ENCODE data around the gene FAM217A. TPM values are rescaled to one million over a fixed set of nuclear protein-coding genes. Genes with fewer than 3 reads are reported as not detected.

FAM217A gene
- total and polyA plus RNA-seq, 9 of the 15 experiments (the other 6 are each of a cell fraction or from before 2014, with no cell fraction given): not detected

- H2AFZ ChIP-seq (ENCODE audit: low read depth, low read length): peak overlapping the region; percentile 28; the same call in 1 of the 2 replicates
- H3K4me3 ChIP-seq: no peak overlapping the region
- DNase-seq (ENCODE audit: extremely low read depth in 1 of 4, low spot score in 3 of 4) (no peak), FAIRE-seq (no peak), ATAC-seq (no peak)
- H3K79me2 ChIP-seq (ENCODE audit: control insufficient read depth, insufficient read depth, low read length): no peaks in the 10 kb centered on the region
- H3K4me1 ChIP-seq (replicated peaks in 1 of 2; ENCODE audit: control insufficient read depth in 2 of 2, insufficient read depth in 2 of 2, low read length in 2 of 2): peaks cover 0 to 2% of the 10 kb centered on the region in 2 experiments; a peak in 1 of 5 replicates
- H3K9ac ChIP-seq (ENCODE audit: insufficient read depth in 1 of 2, low read depth in 2 of 2, low read length in 2 of 2): no peak overlapping the region
- WGBS (ENCODE audit: insufficient coverage, low coverage, missing lambda C conversion rate): 41% methylated on average over 4 of the region's 4 CpGs
- H3K9me1 ChIP-seq (ENCODE audit: control insufficient read depth, insufficient read depth, low read length): no peaks in the 10 kb centered on the region
- no peaks in the 10 kb centered on the region for H3K36me3 ChIP-seq (ENCODE audit: control insufficient read depth, insufficient read depth, low read length)
- BruUV-seq (replicated peaks): no TSS peak
- intact Hi-C loops (cut with micrococcal nuclease): no loop called here
- no peaks in the 10 kb centered on the region for H4K20me1 ChIP-seq (replicated peaks; ENCODE audit: control insufficient read depth, insufficient read depth, low read length)
- H3K27me3 ChIP-seq (ENCODE audit: control insufficient read depth in 2 of 2, insufficient read depth in 2 of 2, low read length in 2 of 2): no peaks in the 10 kb centered on the region
- TF ChIP-seq, protein P1, sequence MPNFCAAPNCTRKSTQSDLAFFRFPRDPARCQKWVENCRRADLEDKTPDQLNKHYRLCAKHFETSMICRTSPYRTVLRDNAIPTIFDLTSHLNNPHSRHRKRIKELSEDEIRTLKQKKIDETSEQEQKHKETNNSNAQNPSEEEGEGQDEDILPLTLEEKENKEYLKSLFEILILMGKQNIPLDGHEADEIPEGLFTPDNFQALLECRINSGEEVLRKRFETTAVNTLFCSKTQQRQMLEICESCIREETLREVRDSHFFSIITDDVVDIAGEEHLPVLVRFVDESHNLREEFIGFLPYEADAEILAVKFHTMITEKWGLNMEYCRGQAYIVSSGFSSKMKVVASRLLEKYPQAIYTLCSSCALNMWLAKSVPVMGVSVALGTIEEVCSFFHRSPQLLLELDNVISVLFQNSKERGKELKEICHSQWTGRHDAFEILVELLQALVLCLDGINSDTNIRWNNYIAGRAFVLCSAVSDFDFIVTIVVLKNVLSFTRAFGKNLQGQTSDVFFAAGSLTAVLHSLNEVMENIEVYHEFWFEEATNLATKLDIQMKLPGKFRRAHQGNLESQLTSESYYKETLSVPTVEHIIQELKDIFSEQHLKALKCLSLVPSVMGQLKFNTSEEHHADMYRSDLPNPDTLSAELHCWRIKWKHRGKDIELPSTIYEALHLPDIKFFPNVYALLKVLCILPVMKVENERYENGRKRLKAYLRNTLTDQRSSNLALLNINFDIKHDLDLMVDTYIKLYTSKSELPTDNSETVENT (CRISPR knock-in tag; IDR thresholded peaks at IDR 0.05): no peak
- TF ChIP-seq HNRNPH1 (optimal IDR thresholded peaks at IDR 0.05; ENCODE audit: low read depth, low read length): no peak
- in situ Hi-C loops (cut with MboI): no loop called here
- H3K4me2 ChIP-seq (ENCODE audit: insufficient read depth, low read length): no peak overlapping the region
- no peaks in the 10 kb centered on the region for H3K9me3 ChIP-seq (replicated peaks; ENCODE audit: control insufficient read depth, insufficient read depth, low read depth, low read length)
- ChIA-PET POLR2A (interaction anchor here (0.7 to 0.8 kb wide), 2 partner anchors 25 to 28 kb away, joined by 3 read pairs; no protein-coding TSS in a partner anchor), CTCF (ENCODE audit: low intra/inter-chr PET ratio) (no interaction called here)
- no peak overlapping the region for H3K27ac ChIP-seq (ENCODE audit: extremely low read depth, low read depth, low read length)
Measured at GRCh38 chr6:4071330-4071729, 7.6 kb downstream of the FAM217A start.

- Histone ChIP-seq H3K4me3 (no peak overlapping the region), H4K20me1 (replicated peaks; ENCODE audit: control insufficient read depth, insufficient read depth, low read length) (no peaks in the 10 kb centered on the region), H3K27ac (ENCODE audit: extremely low read depth, low read depth, low read length) (no peak overlapping the region), H3K9me3 (replicated peaks; ENCODE audit: control insufficient read depth, insufficient read depth, low read depth, low read length) (no peaks in the 10 kb centered on the region), H3K79me2 (ENCODE audit: control insufficient read depth, insufficient read depth, low read length) (no peaks in the 10 kb centered on the region), H3K4me2 (ENCODE audit: insufficient read depth, low read length) (no peak overlapping the region), H3K4me1 (replicated peaks in 1 of 2; ENCODE audit: control insufficient read depth in 2 of 2, insufficient read depth in 2 of 2, low read length in 2 of 2) (peaks cover 0 to 2% of the 10 kb centered on the region in 2 experiments; a peak in 1 of 5 replicates), H3K9ac (ENCODE audit: insufficient read depth in 1 of 2, low read depth in 2 of 2, low read length in 2 of 2) (no peak overlapping the region), H3K27me3 (ENCODE audit: control insufficient read depth in 2 of 2, insufficient read depth in 2 of 2, low read length in 2 of 2) (no peaks in the 10 kb centered on the region), H3K9me1 (ENCODE audit: control insufficient read depth, insufficient read depth, low read length) (no peaks in the 10 kb centered on the region), H2AFZ (ENCODE audit: low read depth, low read length) (no peak overlapping the region), H3K36me3 (ENCODE audit: control insufficient read depth, insufficient read depth, low read length) (peaks cover 14% of the 10 kb centered on the region; the same call in 2 of the 3 replicates)
- ChIA-PET CTCF (ENCODE audit: low intra/inter-chr PET ratio) (no interaction called here), POLR2A (interaction anchor here (1.2 to 1.3 kb wide), 2 partner anchors 16 to 17 kb away, joined by 3 to 4 read pairs; no protein-coding TSS in a partner anchor)
- WGBS (ENCODE audit: insufficient coverage, low coverage, missing lambda C conversion rate): 1% methylated on average over 6 of the region's 6 CpGs
- peak in 1 of 4 experiments; percentile 17 for DNase-seq (ENCODE audit: extremely low read depth in 1 of 4, low spot score in 3 of 4)
- ATAC-seq: no peak; the same call in 2 of the 3 replicates
- no TSS peak for BruUV-seq (replicated peaks)
- no peak for FAIRE-seq
- intact Hi-C loops (cut with micrococcal nuclease) (no loop called here), in situ Hi-C loops (cut with MboI) (no loop called here)
- TF ChIP-seq ZNF766 (CRISPR knock-in tag; conservative IDR thresholded peaks at IDR 0.05): peak; percentile 61; the same call in 1 of the 2 replicates
- TF ChIP-seq ZFP36 (IDR thresholded peaks at IDR 0.05; ENCODE audit: low read depth, low read length, partially characterized antibody): no peak
- no peak for TF ChIP-seq TCF7 (IDR thresholded peaks at IDR 0.05; ENCODE audit: borderline replicate concordance)
- TF ChIP-seq, protein P2, sequence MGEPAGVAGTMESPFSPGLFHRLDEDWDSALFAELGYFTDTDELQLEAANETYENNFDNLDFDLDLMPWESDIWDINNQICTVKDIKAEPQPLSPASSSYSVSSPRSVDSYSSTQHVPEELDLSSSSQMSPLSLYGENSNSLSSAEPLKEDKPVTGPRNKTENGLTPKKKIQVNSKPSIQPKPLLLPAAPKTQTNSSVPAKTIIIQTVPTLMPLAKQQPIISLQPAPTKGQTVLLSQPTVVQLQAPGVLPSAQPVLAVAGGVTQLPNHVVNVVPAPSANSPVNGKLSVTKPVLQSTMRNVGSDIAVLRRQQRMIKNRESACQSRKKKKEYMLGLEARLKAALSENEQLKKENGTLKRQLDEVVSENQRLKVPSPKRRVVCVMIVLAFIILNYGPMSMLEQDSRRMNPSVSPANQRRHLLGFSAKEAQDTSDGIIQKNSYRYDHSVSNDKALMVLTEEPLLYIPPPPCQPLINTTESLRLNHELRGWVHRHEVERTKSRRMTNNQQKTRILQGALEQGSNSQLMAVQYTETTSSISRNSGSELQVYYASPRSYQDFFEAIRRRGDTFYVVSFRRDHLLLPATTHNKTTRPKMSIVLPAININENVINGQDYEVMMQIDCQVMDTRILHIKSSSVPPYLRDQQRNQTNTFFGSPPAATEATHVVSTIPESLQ (CRISPR knock-in tag; IDR thresholded peaks at IDR 0.05): no peak
- TF ChIP-seq, protein P3, sequence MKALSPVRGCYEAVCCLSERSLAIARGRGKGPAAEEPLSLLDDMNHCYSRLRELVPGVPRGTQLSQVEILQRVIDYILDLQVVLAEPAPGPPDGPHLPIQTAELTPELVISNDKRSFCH (CRISPR knock-in tag; IDR thresholded peaks at IDR 0.05): no peak
- TF ChIP-seq, protein P3 (tag; IDR thresholded peaks at IDR 0.05): no peak
- no peak for TF ChIP-seq NEUROD1 (IDR thresholded peaks at IDR 0.05; ENCODE audit: borderline replicate concordance, low read depth, low read length, partially characterized antibody)
- TF ChIP-seq CEBPG (CRISPR knock-in tag; IDR thresholded peaks at IDR 0.05): no peak
- TF ChIP-seq CEBPG (tag; conservative IDR thresholded peaks at IDR 0.05 in 1 of 2, IDR thresholded peaks at IDR 0.05 in 1 of 2): 0 out of 4 replicates have a peak, but pooled peaks of 1 of the 2 experiments have one; percentile 12
Measured at GRCh38 chr6:4069199-4069598, 9.7 kb downstream of the FAM217A start.
